ENCODE measurements around the gene PRIM2.
"Not testable (repeated sequence)": the region's sequence is repeated elsewhere in the genome, so short reads cannot be mapped to it uniquely, and the experiment has no call there.

DNA sequence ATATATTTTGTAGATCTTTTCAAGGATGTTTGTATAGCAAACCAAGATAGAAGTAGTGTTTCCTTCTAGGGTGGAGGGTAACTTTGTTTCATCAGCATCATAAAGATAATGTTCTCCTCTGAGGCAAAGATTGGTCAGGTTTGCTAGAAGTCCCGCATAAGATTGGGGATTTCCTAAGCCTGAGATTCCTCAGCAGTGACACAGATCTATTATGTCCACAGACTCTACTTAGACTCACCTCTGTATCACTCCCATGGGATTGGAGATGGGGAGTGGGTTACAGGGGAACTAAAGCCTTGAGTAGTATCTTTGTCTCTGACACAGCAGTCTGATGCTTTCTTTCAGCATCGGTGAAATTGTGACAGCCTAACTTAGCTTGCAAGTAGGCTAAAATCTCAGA, 341.1 kb downstream of the PRIM2 start:
- TF ChIP-seq, protein P1, sequence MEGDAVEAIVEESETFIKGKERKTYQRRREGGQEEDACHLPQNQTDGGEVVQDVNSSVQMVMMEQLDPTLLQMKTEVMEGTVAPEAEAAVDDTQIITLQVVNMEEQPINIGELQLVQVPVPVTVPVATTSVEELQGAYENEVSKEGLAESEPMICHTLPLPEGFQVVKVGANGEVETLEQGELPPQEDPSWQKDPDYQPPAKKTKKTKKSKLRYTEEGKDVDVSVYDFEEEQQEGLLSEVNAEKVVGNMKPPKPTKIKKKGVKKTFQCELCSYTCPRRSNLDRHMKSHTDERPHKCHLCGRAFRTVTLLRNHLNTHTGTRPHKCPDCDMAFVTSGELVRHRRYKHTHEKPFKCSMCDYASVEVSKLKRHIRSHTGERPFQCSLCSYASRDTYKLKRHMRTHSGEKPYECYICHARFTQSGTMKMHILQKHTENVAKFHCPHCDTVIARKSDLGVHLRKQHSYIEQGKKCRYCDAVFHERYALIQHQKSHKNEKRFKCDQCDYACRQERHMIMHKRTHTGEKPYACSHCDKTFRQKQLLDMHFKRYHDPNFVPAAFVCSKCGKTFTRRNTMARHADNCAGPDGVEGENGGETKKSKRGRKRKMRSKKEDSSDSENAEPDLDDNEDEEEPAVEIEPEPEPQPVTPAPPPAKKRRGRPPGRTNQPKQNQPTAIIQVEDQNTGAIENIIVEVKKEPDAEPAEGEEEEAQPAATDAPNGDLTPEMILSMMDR (IDR thresholded peaks at IDR 0.05) = not testable (repeated sequence)
- not testable (repeated sequence) for TF ChIP-seq ZFX (IDR thresholded peaks at IDR 0.05; ENCODE audit: borderline replicate concordance)

Data from 22Rv1 (cell line).